Peyer's patch (tissue), 4 donors: ENCODE measurements around the gene NRN1L.

Experiments
- POLR2A ChIP-seq, 2 donors: fragments of 450-650 bp; IDR thresholded peaks; one replicate each; pipeline ENCODE4 v1.5.1; 2017; ENCODE audit warnings: antibody characterized with exemption in 2 of 2, mild to moderate bottlenecking in 2 of 2, moderate library complexity in 2 of 2
- TF ChIP-seq, protein P1 (sequence below), 6 experiments: fragments of 450-650 bp in 4 of 6; fragments of 200-600 bp in 2 of 6; sonication (generic) in 1 of 6; IDR thresholded peaks; one replicate each; pipeline ENCODE4 v1.5.1; 2017 to 2019; ENCODE audit warnings: antibody characterized with exemption in 6 of 6, mild to moderate bottlenecking in 3 of 6, moderate library complexity in 1 of 6

DNA sequence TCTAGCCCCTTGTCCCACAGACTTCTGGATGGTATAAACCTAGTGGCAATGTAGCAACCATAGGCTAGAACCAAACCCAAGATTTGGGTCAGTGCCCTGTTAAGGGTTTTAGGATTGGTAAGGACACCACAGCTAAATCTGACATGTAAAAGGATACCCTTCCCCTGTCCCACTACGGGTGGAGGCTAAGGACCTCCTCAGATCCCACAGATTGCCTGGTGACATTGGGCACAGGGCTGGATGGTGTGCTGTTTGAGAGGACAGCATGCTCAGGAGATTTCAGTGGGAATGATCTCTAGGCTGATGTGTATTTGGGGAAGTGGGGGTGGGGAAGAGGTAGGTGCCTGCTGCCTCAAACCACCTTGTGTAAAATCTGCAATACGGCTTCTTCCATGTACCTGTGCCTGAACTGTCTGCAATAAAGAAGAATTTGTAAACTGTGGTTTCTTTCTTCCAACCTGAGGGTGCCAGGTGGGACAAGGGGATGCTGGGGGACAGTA, 12.5 kb upstream of the NRN1L start:
- TF ChIP-seq, protein P1, sequence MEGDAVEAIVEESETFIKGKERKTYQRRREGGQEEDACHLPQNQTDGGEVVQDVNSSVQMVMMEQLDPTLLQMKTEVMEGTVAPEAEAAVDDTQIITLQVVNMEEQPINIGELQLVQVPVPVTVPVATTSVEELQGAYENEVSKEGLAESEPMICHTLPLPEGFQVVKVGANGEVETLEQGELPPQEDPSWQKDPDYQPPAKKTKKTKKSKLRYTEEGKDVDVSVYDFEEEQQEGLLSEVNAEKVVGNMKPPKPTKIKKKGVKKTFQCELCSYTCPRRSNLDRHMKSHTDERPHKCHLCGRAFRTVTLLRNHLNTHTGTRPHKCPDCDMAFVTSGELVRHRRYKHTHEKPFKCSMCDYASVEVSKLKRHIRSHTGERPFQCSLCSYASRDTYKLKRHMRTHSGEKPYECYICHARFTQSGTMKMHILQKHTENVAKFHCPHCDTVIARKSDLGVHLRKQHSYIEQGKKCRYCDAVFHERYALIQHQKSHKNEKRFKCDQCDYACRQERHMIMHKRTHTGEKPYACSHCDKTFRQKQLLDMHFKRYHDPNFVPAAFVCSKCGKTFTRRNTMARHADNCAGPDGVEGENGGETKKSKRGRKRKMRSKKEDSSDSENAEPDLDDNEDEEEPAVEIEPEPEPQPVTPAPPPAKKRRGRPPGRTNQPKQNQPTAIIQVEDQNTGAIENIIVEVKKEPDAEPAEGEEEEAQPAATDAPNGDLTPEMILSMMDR (IDR thresholded peaks at IDR 0.05): no peak
- TF ChIP-seq POLR2A (IDR thresholded peaks at IDR 0.05): no peak
